NCI-H146 treated with DMSO at 0.1 percent for 48 hours (cell line): ENCODE data around the gene RNU5B-1.

Source experiments
- DNase-seq: peaks from one replicate; lab custom pipeline; 2025; ENCODE audit not compliant: unreplicated experiment; lab: John Stamatoyannopoulos, UW

Gene RNU5B-1

GRCh38 chr15:65327651-65328393 is 23.3 kb downstream of the RNU5B-1 start:
- DNase-seq: no peak

- DNase-seq: no peak
Observed at GRCh38 chr15:65328506-65329287, 24.2 kb downstream of the RNU5B-1 start.

GRCh38 chr15:65329288-65329983 is 25.0 kb downstream of the RNU5B-1 start:
- no peak for DNase-seq

GRCh38 chr15:65329984-65330735 is 25.7 kb downstream of the RNU5B-1 start:
- DNase-seq: no peak

GRCh38 chr15:65330934-65331645 is 26.6 kb downstream of the RNU5B-1 start:
- no peak for DNase-seq

- peak; percentile 2 for DNase-seq
Observed at GRCh38 chr15:65331811-65332210, 27.3 kb downstream of the RNU5B-1 start.

- no peak for DNase-seq
Observed at GRCh38 chr15:65332391-65333147, 28.1 kb downstream of the RNU5B-1 start.

- no peak for DNase-seq
Observed at GRCh38 chr15:65333148-65333820, 28.8 kb downstream of the RNU5B-1 start.

GRCh38 chr15:65333856-65334255 is 29.4 kb downstream of the RNU5B-1 start:
- DNase-seq: no peak

- DNase-seq: no peak
Observed at GRCh38 chr15:65334586-65335231, 30.2 kb downstream of the RNU5B-1 start.

GRCh38 chr15:65335278-65336055 is 31.0 kb downstream of the RNU5B-1 start:
- DNase-seq: no peak

- DNase-seq: no peak
Observed at GRCh38 chr15:65336493-65337435, 32.3 kb downstream of the RNU5B-1 start.

GRCh38 chr15:65337436-65338070 is 33.1 kb downstream of the RNU5B-1 start:
- peak; percentile 5 for DNase-seq

GRCh38 chr15:65338366-65338765 is 33.9 kb downstream of the RNU5B-1 start:
- peak; percentile 24 for DNase-seq

GRCh38 chr15:65338823-65339222 is 34.3 kb downstream of the RNU5B-1 start:
- DNase-seq: no peak

GRCh38 chr15:65339416-65339815 is 34.9 kb downstream of the RNU5B-1 start:
- no peak for DNase-seq
